Endothelial cell of umbilical vein (primary cell): ENCODE results near the gene PLD6.

ENCODE experiments used
- CTCF ChIP-seq, 2 donors: IDR thresholded peaks; 1 replicate in 1 of 2; 2 replicates in 1 of 2; pipeline ENCODE4 v1.5.1; 2011; ENCODE audit warnings: low read length in 2 of 2, mild to moderate bottlenecking in 2 of 2, moderate library complexity in 2 of 2, control low read depth in 1 of 2, inconsistent platforms in 1 of 2, low read depth in 1 of 2; ENCODE audit not compliant: insufficient read depth in 1 of 2; ENCODE audit errors: extremely low read depth in 1 of 2
- EZH2 ChIP-seq: IDR thresholded peaks from 2 replicates; pipeline ENCODE4 v1.6.1; 2012; ENCODE audit warnings: borderline replicate concordance, low read depth, mild to moderate bottlenecking, moderate library complexity, low read length, inconsistent platforms; ENCODE audit not compliant: severe bottlenecking
- JUN ChIP-seq: IDR thresholded peaks from 2 replicates; pipeline ENCODE4 v1.6.1; 2011; ENCODE audit warnings: borderline replicate concordance, low read depth; ENCODE audit not compliant: insufficient read length, insufficient read depth
- MYC ChIP-seq: IDR thresholded peaks from one replicate; pipeline ENCODE4 v1.6.1; 2011; ENCODE audit warnings: mild to moderate bottlenecking, low read depth, low read length
- POLR2A ChIP-seq: IDR thresholded peaks from 2 replicates; pipeline ENCODE4 v1.6.1; 2012; ENCODE audit warnings: low read depth, mild to moderate bottlenecking, control low read depth, low read length
- POLR2AphosphoS5 ChIP-seq: IDR thresholded peaks from 2 replicates; pipeline ENCODE4 v1.6.1; 2012; ENCODE audit warnings: low read depth, mild to moderate bottlenecking, control low read depth, low read length, moderate library complexity; ENCODE audit not compliant: insufficient read depth

- no peak for TF ChIP-seq CTCF (IDR thresholded peaks at IDR 0.05; ENCODE audit: extremely low read depth in 1 of 2, insufficient read depth in 1 of 2, low read depth in 1 of 2, low read length in 2 of 2)
- TF ChIP-seq POLR2A = no peak
- no peak for TF ChIP-seq POLR2AphosphoS5
- no peak for TF ChIP-seq EZH2
- no peak for TF ChIP-seq JUN
- TF ChIP-seq MYC = no peak
Observed at GRCh38 chr17:17175917-17176316, 30.2 kb downstream of the PLD6 start.
